ENCODE data around the gene HIVEP3.

HIVEP3 gene

GRCh38 chr1:41526956-41527561, 391.7 kb downstream of the HIVEP3 start:
- no peak for DNase-seq

GRCh38 chr1:41525891-41526587, 392.7 kb downstream of the HIVEP3 start:
- DNase-seq, result no peak

DNA sequence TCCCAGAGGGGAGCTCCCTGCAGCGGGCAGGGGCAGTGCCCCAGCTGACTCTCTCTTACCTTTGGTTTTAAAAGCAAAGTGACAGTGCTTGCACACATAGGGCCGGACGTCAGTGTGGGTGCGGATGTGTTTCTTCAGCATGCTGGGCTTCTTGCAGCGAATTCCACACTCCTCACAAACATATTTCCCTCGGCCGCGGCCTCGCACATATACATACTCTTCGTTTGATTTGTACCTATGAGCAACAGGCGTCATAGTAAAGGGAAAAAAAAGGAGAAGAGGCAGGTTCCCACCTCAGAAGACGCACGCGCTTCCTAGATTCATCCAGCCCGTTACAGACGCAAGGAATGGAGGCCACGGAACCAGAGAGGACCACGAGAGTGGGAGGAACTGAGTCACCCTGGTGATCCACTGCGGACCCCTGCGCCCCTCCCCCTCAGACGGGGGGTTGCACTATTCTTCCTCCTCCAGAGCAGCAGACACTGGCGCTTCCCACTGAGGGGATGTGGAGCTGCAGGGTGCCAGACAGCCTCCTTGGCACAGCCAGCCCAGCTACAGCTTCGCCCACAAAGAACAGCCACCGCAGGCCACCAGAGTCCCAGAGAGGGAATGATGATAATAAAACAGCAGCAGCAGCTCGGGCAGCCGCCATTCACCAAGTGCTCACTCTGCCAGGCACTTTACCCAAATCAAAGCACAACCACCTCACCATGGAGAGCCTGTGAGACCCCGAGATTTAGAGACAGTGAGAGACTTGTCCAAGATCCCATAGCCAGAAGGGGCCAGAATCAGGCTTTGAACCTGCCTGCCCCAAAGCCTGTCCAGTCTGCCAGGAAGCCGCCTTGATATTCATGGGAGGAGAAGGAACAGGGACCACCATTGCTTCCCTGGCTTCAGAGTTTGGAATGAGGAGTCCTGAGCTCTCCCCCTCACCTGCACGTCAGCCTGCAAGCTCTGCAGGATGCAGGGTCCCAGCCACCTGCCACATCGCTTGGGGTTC, 393.7 kb downstream of the HIVEP3 start:
- no peak for DNase-seq

- DNase-seq, result no peak
Observed at GRCh38 chr1:41523949-41524675, 394.6 kb downstream of the HIVEP3 start.

DNA sequence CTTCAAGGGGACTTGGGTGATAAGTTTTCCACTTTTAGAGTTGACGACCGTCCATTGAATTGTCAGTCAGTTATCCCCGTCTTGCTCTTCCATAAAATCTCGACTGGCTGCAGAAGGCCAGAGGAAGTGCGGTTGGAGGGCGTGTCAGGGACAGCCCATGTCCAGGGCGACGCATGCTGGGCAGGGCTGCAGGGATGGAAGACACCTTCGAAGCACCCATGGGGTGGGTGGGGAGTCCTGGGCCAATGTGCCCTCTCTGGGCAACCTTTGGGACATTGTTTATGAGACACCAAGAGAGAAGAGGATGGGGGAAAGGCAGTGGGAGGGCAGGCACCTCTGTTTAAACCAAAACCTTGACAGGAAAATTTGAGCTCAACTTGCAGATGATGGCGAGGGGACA, 395.7 kb downstream of the HIVEP3 start:
- no peak for DNase-seq

GRCh38 chr1:41521766-41522165, 397.0 kb downstream of the HIVEP3 start:
- DNase-seq, result peak; percentile 43

DNA sequence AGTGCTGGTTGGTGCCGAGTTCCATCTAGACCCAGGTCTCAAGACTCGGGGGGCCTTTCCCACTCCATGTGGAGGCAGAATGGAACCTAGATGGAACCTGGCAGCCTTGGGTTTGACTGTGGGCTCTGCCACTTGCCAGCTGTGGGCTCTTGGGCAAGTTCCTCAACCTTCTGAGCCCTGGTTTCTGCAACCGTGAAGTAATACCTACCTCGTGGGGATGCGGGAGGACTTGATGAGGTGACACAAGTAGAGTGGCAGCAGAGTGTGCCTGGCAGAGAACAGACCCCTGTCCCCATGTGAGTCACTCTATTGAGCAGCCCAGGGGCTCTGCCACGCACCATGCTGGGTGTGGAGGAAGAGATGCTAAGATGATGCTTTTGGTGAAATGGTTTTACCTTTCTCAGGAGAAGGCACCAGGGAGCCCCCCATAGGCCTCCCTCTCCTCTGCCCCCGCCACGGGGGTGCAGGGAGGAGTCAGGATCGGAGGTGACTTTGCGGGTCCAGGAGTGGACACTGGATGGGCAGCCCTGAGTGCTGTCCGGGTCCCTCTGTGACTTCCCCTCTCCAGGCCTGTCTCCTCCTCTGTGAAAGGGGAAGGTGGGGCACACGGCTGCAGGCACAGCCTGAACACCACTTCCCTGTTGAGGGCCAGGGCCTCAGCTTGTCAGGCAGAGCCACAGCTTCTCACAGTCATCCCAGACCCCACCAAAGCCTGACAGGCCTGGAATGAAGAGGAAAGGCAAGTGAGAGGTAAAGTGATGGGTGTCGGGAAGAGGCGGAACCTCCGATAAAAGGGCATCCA, 397.6 kb downstream of the HIVEP3 start:
- no peak for DNase-seq

DNA sequence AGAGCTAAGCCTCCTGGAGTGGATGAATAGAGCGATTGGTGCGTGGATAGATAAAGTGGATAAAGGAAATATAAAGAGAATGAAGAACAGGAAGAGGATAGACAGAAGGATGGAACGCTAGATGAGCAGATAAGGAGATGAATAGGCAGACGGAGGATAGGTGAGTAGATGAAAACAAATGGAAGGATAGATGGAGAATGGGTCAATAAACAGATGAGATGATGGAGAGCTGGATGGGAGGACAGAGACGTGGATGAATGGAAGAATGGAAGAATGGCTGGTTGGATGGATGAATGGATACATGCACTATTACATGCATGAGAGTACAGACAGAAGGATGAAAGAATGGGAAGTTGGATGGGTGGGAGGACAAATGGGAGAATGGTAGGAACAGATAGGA, 399.1 kb downstream of the HIVEP3 start:
- DNase-seq, result no peak

DNA sequence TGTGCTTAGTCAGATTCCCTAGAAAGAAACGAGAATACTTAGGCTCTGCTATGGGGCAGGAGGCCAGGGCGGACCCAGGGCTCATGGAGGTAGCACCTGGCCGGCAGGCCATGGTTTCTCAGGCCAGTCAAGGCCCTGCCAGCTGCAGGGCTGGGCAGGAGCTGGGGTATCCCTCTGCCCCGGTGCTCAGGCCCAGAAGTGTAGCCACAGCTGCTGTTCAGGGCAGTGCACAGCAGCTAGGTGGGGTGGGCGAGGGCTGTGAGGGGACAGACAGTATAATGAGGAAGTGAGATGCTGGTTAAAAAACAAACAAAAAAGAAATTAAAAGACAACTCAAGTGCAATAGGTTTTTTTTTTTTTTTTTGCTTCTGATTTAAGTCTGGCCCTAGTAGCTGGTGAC, 400.3 kb downstream of the HIVEP3 start:
- DNase-seq, result no peak

- no peak for DNase-seq
Observed at GRCh38 chr1:41517062-41517438, 401.7 kb downstream of the HIVEP3 start.

- peak; percentile 81 for DNase-seq
Observed at GRCh38 chr1:41516168-41517061, 402.3 kb downstream of the HIVEP3 start.

DNA sequence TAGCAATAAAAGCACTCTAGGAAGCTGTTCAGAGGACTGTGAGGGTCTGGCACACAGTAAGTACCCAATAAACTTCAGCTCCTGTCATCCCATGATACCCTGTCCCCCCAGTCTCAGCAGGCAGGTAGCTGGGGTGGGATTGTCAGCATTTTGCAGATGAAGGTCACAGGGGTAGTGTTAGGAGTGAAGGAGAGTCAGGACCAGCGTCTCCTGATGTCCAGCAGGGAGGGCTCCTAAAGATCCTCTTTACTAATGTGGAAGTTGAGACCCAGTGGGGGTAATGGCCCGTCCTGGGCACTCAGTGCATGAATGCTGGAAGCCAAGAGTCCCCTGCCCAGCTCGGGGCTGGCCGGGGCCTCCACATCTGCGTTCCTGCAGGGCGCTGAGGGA, 402.9 kb downstream of the HIVEP3 start:
- DNase-seq, result no peak

- DNase-seq, result no peak
Observed at GRCh38 chr1:41515131-41515678, 403.5 kb downstream of the HIVEP3 start.

GRCh38 chr1:41514381-41514780, 404.3 kb downstream of the HIVEP3 start:
- no peak for DNase-seq

DNA sequence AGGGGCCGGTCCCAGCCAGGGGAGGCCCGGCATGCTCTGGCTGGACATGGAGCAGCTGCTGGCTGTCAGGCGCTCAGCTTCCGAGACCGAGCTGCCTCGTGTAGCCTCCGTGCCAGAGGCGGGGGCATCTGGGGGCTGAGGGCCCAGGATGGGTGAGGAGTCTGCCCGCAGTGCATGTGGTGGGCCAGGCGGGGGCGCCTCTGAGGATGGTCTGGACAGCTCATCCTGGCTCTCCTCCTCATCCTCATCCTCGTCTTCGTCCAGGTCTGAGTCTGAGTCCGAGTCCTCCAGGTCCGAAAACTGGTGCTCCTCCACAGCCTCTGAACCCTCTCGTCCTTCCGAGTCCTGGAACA, 405.4 kb downstream of the HIVEP3 start:
- no peak for DNase-seq

DNA sequence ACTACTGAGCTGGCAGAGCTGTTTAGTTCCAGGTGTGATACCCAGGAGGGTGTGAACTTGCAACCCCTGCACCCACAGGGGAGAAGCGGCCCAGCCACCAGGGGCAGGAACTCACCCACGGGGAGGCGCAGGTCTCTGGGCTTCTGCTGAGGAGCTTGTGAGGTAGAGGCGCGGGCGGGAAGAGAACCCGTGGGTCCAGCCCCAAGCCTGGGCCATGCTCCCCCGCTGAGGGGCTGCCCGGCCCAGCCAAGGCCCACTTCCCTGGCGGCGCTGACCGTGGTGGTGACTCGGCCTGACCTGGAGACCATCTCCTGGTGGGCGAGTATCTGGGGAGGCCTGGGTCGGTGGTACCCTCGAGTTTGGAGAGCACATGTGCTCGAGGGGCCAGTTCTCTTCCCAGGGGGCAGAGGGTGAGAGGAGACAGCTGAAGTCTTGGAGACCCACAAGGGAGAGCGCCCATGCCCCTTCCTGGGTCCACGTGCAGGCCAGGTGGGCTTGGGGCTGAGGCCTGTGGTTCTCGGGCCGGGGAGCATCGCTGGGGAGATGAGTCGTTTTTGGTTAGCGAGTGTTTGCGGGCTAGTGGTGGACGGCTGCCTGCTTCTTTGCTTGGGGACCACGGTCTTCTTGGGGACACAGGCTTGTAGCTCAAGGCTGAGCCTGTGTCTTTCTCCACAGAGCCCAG, 405.9 kb downstream of the HIVEP3 start:
- DNase-seq, result no peak

DNA sequence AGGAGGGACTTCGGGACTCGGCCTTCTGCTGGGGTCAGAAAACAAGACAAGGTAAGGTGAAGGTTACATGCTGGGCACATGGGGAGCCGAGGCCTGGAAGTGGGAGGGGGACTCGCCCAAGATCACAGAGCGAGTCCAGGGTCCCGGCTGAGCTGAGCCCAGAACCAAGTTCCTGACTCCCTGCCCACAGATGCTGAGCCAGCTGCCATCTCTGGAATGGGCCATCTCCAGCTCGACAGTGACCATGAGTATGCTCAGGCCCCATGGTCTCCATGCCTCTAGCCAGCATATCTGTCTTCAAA, 407.5 kb downstream of the HIVEP3 start:
- no peak for DNase-seq

DNA sequence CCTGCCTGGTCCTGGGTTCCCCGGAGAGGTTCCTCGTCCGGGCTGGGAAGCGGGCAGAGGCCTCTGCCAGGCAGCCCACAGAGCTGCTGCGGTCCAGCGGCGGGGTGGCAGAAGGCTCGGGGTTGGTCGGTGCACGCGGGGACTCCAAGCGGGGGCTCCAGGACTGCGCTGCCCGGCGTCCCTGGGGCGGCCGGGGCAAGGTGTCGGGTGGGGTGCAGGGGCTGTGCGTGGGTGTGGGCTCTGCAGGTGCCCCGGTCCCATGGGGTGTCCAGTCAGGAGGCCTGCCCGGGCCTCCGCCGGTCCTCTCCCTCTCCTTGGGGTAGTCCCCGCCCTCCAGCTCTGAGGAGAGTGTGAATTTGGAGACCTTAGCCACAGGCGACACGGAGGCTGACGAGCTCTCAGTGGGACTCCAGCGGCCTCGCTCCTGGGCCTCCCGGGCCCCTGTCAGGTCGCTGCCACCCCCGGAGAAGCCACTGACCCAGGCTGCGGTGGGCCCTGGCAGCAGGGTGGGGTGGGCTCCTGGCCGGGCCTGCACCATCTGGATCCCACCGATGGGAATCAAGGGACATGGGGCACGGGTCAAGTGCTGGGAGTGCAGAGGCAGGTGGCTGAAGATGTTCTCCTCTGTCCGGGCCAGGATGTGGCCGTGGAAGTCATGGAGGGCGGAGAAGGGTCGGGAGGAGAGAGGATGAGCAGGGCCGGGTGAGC, 408.0 kb downstream of the HIVEP3 start:
- no peak for DNase-seq

GRCh38 chr1:41509270-41509671, 409.5 kb downstream of the HIVEP3 start:
- no peak for DNase-seq

DNA sequence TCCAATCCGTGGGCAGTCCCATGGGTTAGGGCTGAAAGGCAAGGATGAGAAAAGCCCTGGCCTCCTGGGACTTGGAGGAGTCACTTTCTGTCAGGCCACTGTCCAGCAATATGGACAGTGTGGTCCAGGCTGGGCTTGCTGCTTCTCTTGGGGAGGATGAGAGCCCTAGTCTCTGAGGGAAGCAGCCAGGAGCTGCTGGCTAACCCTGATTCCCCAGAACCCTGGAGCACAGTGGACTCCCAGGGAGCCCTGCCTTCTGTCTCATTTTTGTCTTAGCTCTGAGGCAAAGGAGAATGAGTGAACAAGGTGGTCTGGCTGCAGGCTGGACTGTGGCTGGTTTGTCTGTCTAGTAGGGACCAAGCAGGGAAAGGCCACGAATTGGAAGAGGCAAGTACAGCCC, 410.4 kb downstream of the HIVEP3 start:
- DNase-seq, result no peak

Measured in fibroblast of skin of back (primary cell).